ENCODE results near the gene FGD3.
A peak's percentile ranks its signal among the peaks of the same experiment; 100 is the strongest.
"Not testable (repeated sequence)": the region's sequence is repeated elsewhere in the genome, so short reads cannot be mapped to it uniquely, and the experiment has no call there.

The FGD3 gene

GRCh38 chr9:92977279-92977678 is 30.0 kb downstream of the FGD3 start:
- DNase-seq = no peak

GRCh38 chr9:92978345-92978875 is 31.1 kb downstream of the FGD3 start:
- DNase-seq = peak in 1 of 5 experiments; percentile 29

GRCh38 chr9:92979283-92980056 is 32.1 kb downstream of the FGD3 start:
- DNase-seq = no peak

GRCh38 chr9:92980085-92980745 is 32.9 kb downstream of the FGD3 start:
- DNase-seq = peak in 1 of 5 experiments; percentile 53

- no peak for DNase-seq
Measured at GRCh38 chr9:92982130-92982529, 34.8 kb downstream of the FGD3 start.

GRCh38 chr9:92983984-92984589 is 36.8 kb downstream of the FGD3 start:
- DNase-seq = peak in 1 of 5 experiments; percentile 55

GRCh38 chr9:92984976-92985375 is 37.7 kb downstream of the FGD3 start:
- no peak for DNase-seq

GRCh38 chr9:92986176-92987119 is 39.1 kb downstream of the FGD3 start:
- peak in 4 of 5 experiments; percentile 32 to 55 (median 40) for DNase-seq

GRCh38 chr9:92988215-92988768 is 41.0 kb downstream of the FGD3 start:
- peak in 1 of 5 experiments; percentile 27 for DNase-seq

GRCh38 chr9:92989561-92989960 is 42.2 kb downstream of the FGD3 start:
- DNase-seq = no peak

- DNase-seq = no peak
Measured at GRCh38 chr9:92990461-92990860, 43.1 kb downstream of the FGD3 start.

GRCh38 chr9:92992549-92992948 is 45.2 kb downstream of the FGD3 start:
- DNase-seq = no peak

- not testable (repeated sequence) for DNase-seq
Measured at GRCh38 chr9:92998871-92999270, 51.5 kb downstream of the FGD3 start.

GRCh38 chr9:93001031-93001430 is 53.7 kb downstream of the FGD3 start:
- DNase-seq = peak in 2 of 5 experiments; percentile 30 to 46

- no peak for DNase-seq
Measured at GRCh38 chr9:93002700-93003099, 55.4 kb downstream of the FGD3 start.

GRCh38 chr9:93003552-93004407 is 56.5 kb downstream of the FGD3 start:
- DNase-seq = peak in 4 of 5 experiments; percentile 50 to 63 (median 54)

GRCh38 chr9:93004561-93004960 is 57.2 kb downstream of the FGD3 start:
- no peak for DNase-seq

GRCh38 chr9:93005876-93006275 is 58.6 kb downstream of the FGD3 start:
- no peak for DNase-seq

- DNase-seq = no peak
Measured at GRCh38 chr9:93007529-93008058, 60.3 kb downstream of the FGD3 start.

GRCh38 chr9:93008457-93008856 is 61.1 kb downstream of the FGD3 start:
- no peak for DNase-seq

Measured in T-helper 2 cell (primary cell).